ENCODE results near the gene SGIP1. TPM values are rescaled to one million over a fixed set of nuclear protein-coding genes. Genes with fewer than 3 reads are reported as not detected.
A peak's percentile ranks its signal among the peaks of the same experiment; 100 is the strongest.
"Not testable (repeated sequence)": the region's sequence is repeated elsewhere in the genome, so short reads cannot be mapped to it uniquely, and the experiment has no call there.

Gene SGIP1
- total RNA-seq, 1 donor from 2014 or later = 31.8 TPM

DNA sequence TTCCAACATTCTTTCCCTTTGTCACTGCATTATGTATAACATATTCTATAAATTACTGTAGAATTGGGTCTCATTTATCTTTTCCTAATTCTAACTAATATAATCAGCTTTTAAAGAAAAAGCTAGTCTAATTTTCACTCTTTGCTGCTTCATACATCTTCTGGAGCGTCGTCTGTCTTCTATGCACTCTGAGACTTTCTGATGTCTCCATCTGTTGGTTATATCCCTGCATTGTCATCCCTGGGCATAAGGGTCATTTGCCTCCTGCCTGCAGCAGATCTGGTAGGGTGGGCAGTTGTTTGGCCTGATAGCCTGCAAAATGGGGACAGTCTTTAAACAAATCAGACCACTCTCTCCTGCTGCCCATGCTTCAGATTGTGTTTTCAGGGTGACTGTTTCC is 177.5 kb downstream of the SGIP1 start:
- peak; percentile 71 for TF ChIP-seq CTCF (IDR thresholded peaks at IDR 0.05)
- peaks cover 6% of the 10 kb centered on the region for H3K4me1 Mint-ChIP-seq (ENCODE audit: low read depth)
- no peaks in the 10 kb centered on the region for H3K9me3 Mint-ChIP-seq (ENCODE audit: low read depth)
- no peaks in the 10 kb centered on the region for H3K36me3 Mint-ChIP-seq (ENCODE audit: low read depth)
- DNase-seq (ENCODE audit: low spot score) = no peak
- H3K27ac Mint-ChIP-seq (ENCODE audit: unreplicated experiment) = no peak overlapping the region
- no peaks in the 10 kb centered on the region for H3K27me3 Mint-ChIP-seq (ENCODE audit: low read depth)
- no peak overlapping the region for H3K4me3 Mint-ChIP-seq (ENCODE audit: unreplicated experiment)

- H3K9me3 Mint-ChIP-seq (ENCODE audit: low read depth) = no peaks in the 10 kb centered on the region
- no peak overlapping the region for H3K27ac Mint-ChIP-seq (ENCODE audit: unreplicated experiment)
- no peaks in the 10 kb centered on the region for H3K27me3 Mint-ChIP-seq (ENCODE audit: low read depth)
- H3K4me3 Mint-ChIP-seq (ENCODE audit: unreplicated experiment) = no peak overlapping the region
- no peak for TF ChIP-seq CTCF (IDR thresholded peaks at IDR 0.05)
- peaks cover 6% of the 10 kb centered on the region for H3K4me1 Mint-ChIP-seq (ENCODE audit: low read depth)
- H3K36me3 Mint-ChIP-seq (ENCODE audit: low read depth) = no peaks in the 10 kb centered on the region
- DNase-seq (ENCODE audit: low spot score) = no peak
Measured at GRCh38 chr1:66712839-66713238, 178.9 kb downstream of the SGIP1 start.

GRCh38 chr1:66723985-66724384 is 190.0 kb downstream of the SGIP1 start:
- DNase-seq (ENCODE audit: low spot score) = no peak
- Mint-ChIP-seq H3K27ac (ENCODE audit: unreplicated experiment) (peak overlapping the region; percentile 58), H3K9me3 (ENCODE audit: low read depth) (peaks cover 6% of the 10 kb centered on the region), H3K27me3 (ENCODE audit: low read depth) (no peaks in the 10 kb centered on the region), H3K36me3 (ENCODE audit: low read depth) (peaks cover 8% of the 10 kb centered on the region), H3K4me1 (ENCODE audit: low read depth) (peaks cover 41% of the 10 kb centered on the region), H3K4me3 (ENCODE audit: unreplicated experiment) (no peak overlapping the region)
- TF ChIP-seq CTCF (IDR thresholded peaks at IDR 0.05) = no peak

GRCh38 chr1:66725885-66726665 is 192.1 kb downstream of the SGIP1 start:
- H3K4me1 Mint-ChIP-seq (ENCODE audit: low read depth) = peaks cover 41% of the 10 kb centered on the region
- H3K9me3 Mint-ChIP-seq (ENCODE audit: low read depth) = peaks cover 6% of the 10 kb centered on the region
- DNase-seq (ENCODE audit: low spot score) = no peak
- peaks cover 6% of the 10 kb centered on the region for H3K36me3 Mint-ChIP-seq (ENCODE audit: low read depth)
- peak overlapping the region; percentile 62 for H3K27ac Mint-ChIP-seq (ENCODE audit: unreplicated experiment)
- no peaks in the 10 kb centered on the region for H3K27me3 Mint-ChIP-seq (ENCODE audit: low read depth)
- H3K4me3 Mint-ChIP-seq (ENCODE audit: unreplicated experiment) = no peak overlapping the region
- peak; percentile 100 for TF ChIP-seq CTCF (IDR thresholded peaks at IDR 0.05)

GRCh38 chr1:66728021-66728420 is 194.1 kb downstream of the SGIP1 start:
- Mint-ChIP-seq H3K27ac (ENCODE audit: unreplicated experiment) (peak overlapping the region; percentile 6), H3K9me3 (ENCODE audit: low read depth) (peaks cover 6% of the 10 kb centered on the region), H3K4me3 (ENCODE audit: unreplicated experiment) (no peak overlapping the region), H3K4me1 (ENCODE audit: low read depth) (peaks cover 41% of the 10 kb centered on the region), H3K27me3 (ENCODE audit: low read depth) (no peaks in the 10 kb centered on the region), H3K36me3 (ENCODE audit: low read depth) (peaks cover 2% of the 10 kb centered on the region)
- TF ChIP-seq CTCF (IDR thresholded peaks at IDR 0.05) = no peak
- no peak for DNase-seq (ENCODE audit: low spot score)

DNA sequence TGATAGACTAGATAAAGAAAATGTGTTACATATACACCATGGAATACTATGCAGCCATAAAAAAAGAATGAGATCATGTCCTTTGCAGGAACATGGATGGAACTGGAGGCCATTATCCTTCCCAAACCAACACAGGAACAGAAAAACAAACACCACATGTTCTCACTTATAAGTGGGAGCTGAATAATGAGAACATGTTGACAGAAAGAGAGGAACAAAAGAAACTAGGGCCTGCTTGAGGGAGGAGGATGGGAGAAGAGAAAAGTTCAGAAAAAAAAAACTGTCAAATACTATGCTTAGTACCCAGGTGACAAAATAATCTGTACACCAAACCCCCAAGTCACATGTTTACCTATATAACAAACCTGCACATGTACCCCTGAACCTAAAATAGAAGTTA is 194.8 kb downstream of the SGIP1 start:
- not testable (repeated sequence) for H3K4me3 Mint-ChIP-seq (ENCODE audit: unreplicated experiment); H3K27ac Mint-ChIP-seq (ENCODE audit: unreplicated experiment); H3K9me3 Mint-ChIP-seq (ENCODE audit: low read depth); H3K36me3 Mint-ChIP-seq (ENCODE audit: low read depth); DNase-seq (ENCODE audit: low spot score); H3K27me3 Mint-ChIP-seq (ENCODE audit: low read depth)
- peaks cover 39% of the 10 kb centered on the region for H3K4me1 Mint-ChIP-seq (ENCODE audit: low read depth)
